ENCODE measurements around the gene CHRND. TPM values are rescaled to one million over a fixed set of nuclear protein-coding genes. Genes with fewer than 3 reads are reported as not detected.

CHRND gene
- total RNA-seq, 1 donor from 2014 or later, result not detected

DNA sequence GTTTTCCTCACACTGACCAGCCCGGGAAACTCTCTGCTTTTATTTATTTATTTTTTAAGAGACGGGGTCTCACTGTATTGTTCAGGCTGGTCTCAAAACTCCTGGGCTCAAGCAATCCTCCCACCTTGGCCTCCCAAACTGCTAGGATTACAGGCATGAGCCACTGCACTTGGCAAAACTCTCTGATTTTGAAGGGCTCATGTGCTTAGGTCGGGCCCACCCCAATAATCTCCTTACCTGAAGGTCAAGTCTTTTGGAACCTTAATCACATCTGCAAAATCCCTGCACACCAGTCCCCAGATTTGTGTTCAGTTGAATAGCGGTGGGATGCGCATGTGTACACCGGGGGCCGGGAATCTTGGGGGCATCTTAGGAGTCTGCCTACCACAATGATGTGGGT, 30.7 kb upstream of the CHRND start:
- no peaks in the 10 kb centered on the region for H3K36me3 ChIP-seq (ENCODE audit: control insufficient read depth, insufficient read depth, low read length)
- no peak for DNase-seq (ENCODE audit: low read depth)
- TF ChIP-seq, protein P1, sequence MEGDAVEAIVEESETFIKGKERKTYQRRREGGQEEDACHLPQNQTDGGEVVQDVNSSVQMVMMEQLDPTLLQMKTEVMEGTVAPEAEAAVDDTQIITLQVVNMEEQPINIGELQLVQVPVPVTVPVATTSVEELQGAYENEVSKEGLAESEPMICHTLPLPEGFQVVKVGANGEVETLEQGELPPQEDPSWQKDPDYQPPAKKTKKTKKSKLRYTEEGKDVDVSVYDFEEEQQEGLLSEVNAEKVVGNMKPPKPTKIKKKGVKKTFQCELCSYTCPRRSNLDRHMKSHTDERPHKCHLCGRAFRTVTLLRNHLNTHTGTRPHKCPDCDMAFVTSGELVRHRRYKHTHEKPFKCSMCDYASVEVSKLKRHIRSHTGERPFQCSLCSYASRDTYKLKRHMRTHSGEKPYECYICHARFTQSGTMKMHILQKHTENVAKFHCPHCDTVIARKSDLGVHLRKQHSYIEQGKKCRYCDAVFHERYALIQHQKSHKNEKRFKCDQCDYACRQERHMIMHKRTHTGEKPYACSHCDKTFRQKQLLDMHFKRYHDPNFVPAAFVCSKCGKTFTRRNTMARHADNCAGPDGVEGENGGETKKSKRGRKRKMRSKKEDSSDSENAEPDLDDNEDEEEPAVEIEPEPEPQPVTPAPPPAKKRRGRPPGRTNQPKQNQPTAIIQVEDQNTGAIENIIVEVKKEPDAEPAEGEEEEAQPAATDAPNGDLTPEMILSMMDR (IDR thresholded peaks at IDR 0.05; ENCODE audit: insufficient read depth, low read length, poor library complexity, severe bottlenecking), result no peak
- H3K4me3 ChIP-seq (ENCODE audit: low read depth, low read length), result no peak overlapping the region
- peaks cover 40% of the 10 kb centered on the region for H3K27me3 ChIP-seq (ENCODE audit: control insufficient read depth, insufficient read depth, low read length)

DNA sequence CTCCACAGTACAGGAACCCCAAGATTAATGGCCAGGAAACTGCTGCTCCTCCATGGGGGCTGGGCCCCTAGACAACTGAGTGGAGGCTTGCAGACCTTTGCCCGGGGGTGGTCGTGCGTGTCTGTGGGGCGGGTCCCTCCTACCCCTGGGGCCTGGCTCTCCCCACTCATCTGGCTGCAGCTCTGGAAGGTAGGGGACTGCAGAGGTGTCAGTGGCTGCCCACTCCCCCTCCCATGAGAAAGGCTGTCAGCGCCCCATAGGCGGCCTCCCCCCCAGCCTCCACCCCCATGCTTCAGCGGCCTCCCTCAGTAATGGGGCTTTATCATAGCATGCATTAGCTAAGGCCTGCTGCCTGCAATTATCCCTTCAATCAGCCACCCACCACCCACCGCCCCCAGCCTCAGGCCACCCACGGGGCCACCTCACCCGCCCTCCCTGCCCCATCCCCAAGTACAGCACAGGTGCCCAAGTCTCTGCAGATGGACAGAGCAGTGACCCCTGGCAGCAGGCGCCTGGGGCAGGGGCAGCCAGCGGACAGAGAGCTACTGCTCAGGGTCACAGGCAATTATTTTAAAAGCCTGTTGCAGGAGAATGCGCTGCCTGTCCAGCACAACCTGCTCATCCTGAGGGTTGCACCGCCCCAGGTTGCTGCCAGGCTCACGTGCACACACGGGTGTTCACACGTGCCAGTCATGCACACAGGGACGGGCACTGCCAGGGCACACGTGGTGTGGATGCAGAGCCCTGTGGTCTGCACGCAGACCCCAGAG, 29.3 kb upstream of the CHRND start:
- DNase-seq (ENCODE audit: low read depth), result no peak
- TF ChIP-seq, protein P1 (IDR thresholded peaks at IDR 0.05; ENCODE audit: insufficient read depth, low read length, poor library complexity, severe bottlenecking), result no peak
- peaks cover 48% of the 10 kb centered on the region for H3K27me3 ChIP-seq (ENCODE audit: control insufficient read depth, insufficient read depth, low read length)
- H3K4me3 ChIP-seq (ENCODE audit: low read depth, low read length), result no peak overlapping the region
- H3K36me3 ChIP-seq (ENCODE audit: control insufficient read depth, insufficient read depth, low read length), result no peaks in the 10 kb centered on the region

DNA sequence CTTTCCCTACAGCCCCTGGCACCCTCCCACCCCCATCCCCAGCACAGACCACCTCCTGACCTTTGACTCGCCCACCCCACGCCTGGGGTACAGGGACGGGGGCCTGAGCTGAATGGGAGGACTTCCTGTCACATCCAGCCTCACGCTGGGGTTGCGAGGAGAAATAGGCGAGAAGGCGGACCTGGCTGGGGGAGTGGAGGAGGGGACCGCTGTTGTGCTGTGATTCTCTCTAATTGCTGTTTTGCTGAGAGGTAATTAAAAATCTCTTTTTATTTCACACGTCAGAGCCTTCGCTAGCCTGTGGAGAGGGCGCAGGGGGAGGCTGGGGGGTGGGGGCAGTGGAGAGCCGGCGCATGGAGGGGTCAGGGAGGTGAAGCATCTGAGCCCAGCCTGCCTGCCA, 28.6 kb upstream of the CHRND start:
- Histone ChIP-seq H3K4me3 (ENCODE audit: low read depth, low read length) (no peak overlapping the region), H3K27me3 (ENCODE audit: control insufficient read depth, insufficient read depth, low read length) (peaks cover 54% of the 10 kb centered on the region), H3K36me3 (ENCODE audit: control insufficient read depth, insufficient read depth, low read length) (no peaks in the 10 kb centered on the region)
- DNase-seq (ENCODE audit: low read depth), result no peak
- TF ChIP-seq, protein P1 (IDR thresholded peaks at IDR 0.05; ENCODE audit: insufficient read depth, low read length, poor library complexity, severe bottlenecking), result no peak

DNA sequence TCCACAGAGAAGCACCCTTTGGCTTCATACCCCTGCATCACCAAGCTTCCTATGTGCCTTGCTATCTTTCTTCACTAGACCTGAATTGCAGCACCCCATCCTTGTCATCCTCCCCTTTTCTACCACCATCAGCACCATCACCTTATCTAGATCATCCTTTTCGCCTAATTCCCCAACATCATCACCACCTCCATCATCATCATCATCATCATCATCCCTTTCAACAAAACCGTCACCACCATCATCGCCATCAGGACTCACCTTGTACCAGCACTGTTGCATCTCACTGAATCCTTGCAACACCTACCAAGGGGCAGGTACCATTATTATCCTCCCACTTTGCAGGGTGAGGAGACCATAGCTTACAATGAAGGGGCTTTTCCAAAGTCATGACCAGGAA, 27.5 kb upstream of the CHRND start:
- H3K27me3 ChIP-seq (ENCODE audit: control insufficient read depth, insufficient read depth, low read length), result peaks cover 61% of the 10 kb centered on the region
- TF ChIP-seq, protein P1 (IDR thresholded peaks at IDR 0.05; ENCODE audit: insufficient read depth, low read length, poor library complexity, severe bottlenecking), result no peak
- no peaks in the 10 kb centered on the region for H3K36me3 ChIP-seq (ENCODE audit: control insufficient read depth, insufficient read depth, low read length)
- no peak overlapping the region for H3K4me3 ChIP-seq (ENCODE audit: low read depth, low read length)
- DNase-seq (ENCODE audit: low read depth), result no peak

DNA sequence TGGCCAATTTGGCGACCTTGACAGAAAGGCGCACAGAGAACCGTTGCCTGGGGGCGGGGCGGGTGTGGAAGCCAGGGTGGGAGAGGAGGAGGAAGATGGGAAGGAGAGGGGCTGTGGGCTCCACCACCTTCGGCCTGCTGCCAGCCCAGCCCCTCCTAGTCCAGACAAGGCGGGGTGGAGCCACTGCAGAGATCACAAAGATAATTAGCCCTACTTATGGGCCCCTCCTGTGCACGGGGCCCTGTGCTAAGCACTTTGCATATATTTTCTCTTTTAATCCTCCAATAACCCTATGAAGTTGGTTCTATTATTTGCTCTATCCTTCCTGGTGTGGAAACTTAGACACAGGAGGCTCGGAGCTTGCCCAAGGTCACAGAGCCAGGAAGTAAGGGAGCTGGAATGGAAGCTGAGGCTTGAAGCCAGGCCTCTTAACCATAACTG, 24.6 kb upstream of the CHRND start:
- TF ChIP-seq, protein P1 (IDR thresholded peaks at IDR 0.05; ENCODE audit: insufficient read depth, low read length, poor library complexity, severe bottlenecking), result no peak
- no peak for DNase-seq (ENCODE audit: low read depth)
- H3K4me3 ChIP-seq (ENCODE audit: low read depth, low read length), result no peak overlapping the region
- no peaks in the 10 kb centered on the region for H3K36me3 ChIP-seq (ENCODE audit: control insufficient read depth, insufficient read depth, low read length)
- peaks cover 85% of the 10 kb centered on the region for H3K27me3 ChIP-seq (ENCODE audit: control insufficient read depth, insufficient read depth, low read length)
